HCT116 (cell line): ENCODE measurements around the gene QRICH1. TPM values are rescaled to one million over a fixed set of nuclear protein-coding genes. Genes with fewer than 3 reads are reported as not detected.
A peak's percentile ranks its signal among the peaks of the same experiment; 100 is the strongest.

Experiments
- ATAC-seq: fragments of 200-7000 bp; cut with Tn5 transposase; 2 replicates; pipeline ENCODE4 v1.9.1; 2020; ENCODE audit warnings: mild to moderate bottlenecking, moderate library complexity
- BruUV-seq: library from RNA; stranded (reverse); fragments of 400-500 nt; replicated peaks from 2 replicates; lab custom pipeline; 2021; lab: Mats Ljungman, UMichigan
- CTCF ChIA-PET: fragments of 300-600 bp; sonication (Branson Sonifier 250); formaldehyde crosslinking; loops from one replicate; lab custom pipeline; 2021; ENCODE audit warnings: antibody characterized with exemption; lab: Charles Lee
- POLR2A ChIA-PET: fragments of 300-600, 350-600 bp; sonication (Branson Sonifier 250); formaldehyde crosslinking; loops from one replicate; lab custom pipeline; 2021; ENCODE audit warnings: antibody characterized with exemption; lab: Charles Lee
- RAD21 ChIA-PET, 2 experiments: fragments of 300-600 bp; sonication (Branson Sonifier 250); formaldehyde crosslinking; loops; one replicate each; lab custom pipeline; 2023; ENCODE audit warnings: low total read pairs in 2 of 2; ENCODE audit not compliant: uncharacterized antibody in 2 of 2, unreplicated experiment in 2 of 2, low non-redundant PET in 1 of 2; lab: Charles Lee
- DNase-seq: peaks from one replicate; pipeline ENCODE4 v3.0.0-alpha.2; 2010; ENCODE audit warnings: low read depth, low spot score
- H2AFZ ChIP-seq: fragments of 200-600 bp; shearing (Covaris generic), sonication (generic); 2 replicates; pipeline ENCODE4 v1.6.1; 2017; ENCODE audit warnings: low read depth, mixed run types, mixed read lengths, antibody characterized with exemption, low read length; ENCODE audit not compliant: poor library complexity, severe bottlenecking
- H3K27ac ChIP-seq: 2 replicates; pipeline ENCODE4 v1.5.1; 2012; ENCODE audit warnings: low read depth, low read length
- H3K27me3 ChIP-seq: fragments of 200-600 bp; sonication (generic); 2 replicates; pipeline ENCODE4 v1.6.1; 2016; ENCODE audit warnings: mixed run types, low read length, mixed read lengths; ENCODE audit not compliant: insufficient read depth
- H3K36me3 ChIP-seq, 2 experiments: fragments of 200-500 bp in 1 of 2; fragments of 200-600 bp in 1 of 2; sonication (Bioruptor generic) in 1 of 2; sonication (generic) in 1 of 2; 2 replicates each; pipeline versions ENCODE4 v1.5.1 to v1.6.1; 2014 to 2016; ENCODE audit warnings: low read length in 2 of 2, inconsistent platforms in 1 of 2, mixed read lengths in 1 of 2, mixed run types in 1 of 2; ENCODE audit not compliant: insufficient read depth in 2 of 2, control insufficient read depth in 1 of 2
- H3K4me1 ChIP-seq, 2 experiments: fragments of 200-600 bp in 1 of 2; sonication (generic) in 1 of 2; 2 replicates each; pipeline versions ENCODE4 v1.5.1 to v1.6.1; 2012 to 2017; ENCODE audit warnings: low read length in 2 of 2, inconsistent platforms in 1 of 2, mild to moderate bottlenecking in 1 of 2, mixed read lengths in 1 of 2, mixed run types in 1 of 2, moderate library complexity in 1 of 2; ENCODE audit not compliant: insufficient read depth in 2 of 2, control insufficient read depth in 1 of 2
- H3K4me2 ChIP-seq: fragments of 200-600 bp; sonication (generic); 2 replicates; pipeline ENCODE4 v1.6.1; 2017; ENCODE audit warnings: mixed run types, low read length, mixed read lengths
- H3K4me3 ChIP-seq, 2 experiments: fragments of 200-600 bp in 1 of 2; sonication (generic) in 1 of 2; replicated peaks in 1 of 2; 2 replicates each; pipeline ENCODE4 v1.5.1; 2011 to 2016; ENCODE audit warnings: low read length in 2 of 2, control low read depth in 1 of 2, low read depth in 1 of 2, mild to moderate bottlenecking in 1 of 2, mixed read lengths in 1 of 2, mixed run types in 1 of 2
- H3K79me2 ChIP-seq: fragments of 200-600 bp; sonication (generic); 2 replicates; pipeline ENCODE4 v1.6.1; 2017; ENCODE audit warnings: mild to moderate bottlenecking, mixed run types, low read length, moderate library complexity, mixed read lengths; ENCODE audit not compliant: insufficient read depth
- H3K9ac ChIP-seq: fragments of 200-600 bp; sonication (generic); 2 replicates; pipeline ENCODE4 v1.6.1; 2016; ENCODE audit warnings: low read length, mixed read lengths
- H3K9me2 ChIP-seq: fragments of 200-600 bp; sonication (generic), shearing (Covaris generic); 2 replicates; pipeline ENCODE4 v1.6.1; 2017; ENCODE audit warnings: mixed run types, mild to moderate bottlenecking, moderate library complexity; ENCODE audit not compliant: insufficient read depth
- H3K9me3 ChIP-seq, 2 experiments: fragments of 200-500 bp in 1 of 2; fragments of 200-600 bp in 1 of 2; sonication (Bioruptor generic) in 1 of 2; sonication (generic) in 1 of 2; 2 replicates each; pipeline ENCODE4 v1.6.1; 2014 to 2017; ENCODE audit warnings: low read length in 2 of 2, mixed read lengths in 2 of 2, inconsistent platforms in 1 of 2, low read depth in 1 of 2, mild to moderate bottlenecking in 1 of 2, mixed run types in 1 of 2, moderate library complexity in 1 of 2; ENCODE audit not compliant: control insufficient read depth in 1 of 2, insufficient read depth in 1 of 2
- H4K20me1 ChIP-seq: fragments of 200-600 bp; sonication (generic), shearing (Covaris generic); 2 replicates; pipeline ENCODE4 v1.6.1; 2017; ENCODE audit warnings: mixed run types, mild to moderate bottlenecking, moderate library complexity; ENCODE audit not compliant: insufficient read depth
- CBX3 ChIP-seq: IDR thresholded peaks from 2 replicates; pipeline ENCODE4 v1.6.1; 2012; ENCODE audit warnings: low read depth
- CEBPB ChIP-seq: IDR thresholded peaks from 2 replicates; pipeline ENCODE4 v1.6.1; 2012; ENCODE audit warnings: low read depth
- EGR1 ChIP-seq: IDR thresholded peaks from 2 replicates; pipeline ENCODE4 v1.6.1; 2012; ENCODE audit warnings: low read depth
- ELF1 ChIP-seq: IDR thresholded peaks from 2 replicates; pipeline ENCODE4 v1.6.1; 2012; ENCODE audit warnings: low read depth, borderline replicate concordance
- JUND ChIP-seq: IDR thresholded peaks from 2 replicates; pipeline ENCODE4 v1.6.1; 2012
- POLR2A ChIP-seq: IDR thresholded peaks from 2 replicates; pipeline ENCODE4 v1.7.0; 2011; ENCODE audit warnings: borderline replicate concordance; ENCODE audit not compliant: insufficient read depth, insufficient read length; ENCODE audit errors: extremely low read depth
- POLR2AphosphoS5 ChIP-seq: IDR thresholded peaks from 2 replicates; pipeline ENCODE4 v1.6.1; 2011; ENCODE audit warnings: mild to moderate bottlenecking, low read depth, low read length, moderate library complexity
- RAD21 ChIP-seq: IDR thresholded peaks from 2 replicates; pipeline ENCODE4 v1.6.1; 2012; ENCODE audit warnings: low read depth, mild to moderate bottlenecking
- REST ChIP-seq: IDR thresholded peaks from 2 replicates; pipeline ENCODE4 v1.6.1; 2012; ENCODE audit warnings: low read depth
- SIN3A ChIP-seq: IDR thresholded peaks from 2 replicates; pipeline ENCODE4 v1.6.1; 2012; ENCODE audit warnings: low read depth
- SP1 ChIP-seq: IDR thresholded peaks from 2 replicates; pipeline ENCODE4 v1.6.1; 2012; ENCODE audit warnings: low read depth
- SRF ChIP-seq: IDR thresholded peaks from 2 replicates; pipeline ENCODE4 v1.6.1; 2012; ENCODE audit warnings: low read depth
- ZFX ChIP-seq: fragments of 450-650 bp; IDR thresholded peaks from 2 replicates; pipeline ENCODE4 v1.6.1; 2017
- ZNF274 ChIP-seq: fragments of 200-500 bp; sonication (Bioruptor generic); IDR thresholded peaks from 2 replicates; pipeline ENCODE4 v1.6.1; 2014; ENCODE audit warnings: mild to moderate bottlenecking, low read depth, low read length, inconsistent platforms
- intact Hi-C: fragments of 100-400 bp; cut with micrococcal nuclease; formaldehyde crosslinking; loops from 2 replicates; pipeline ENCODE4 v1.10.0; 2022
- total RNA-seq: library from RNA; stranded (reverse); gene quantifications from one replicate; pipeline ENCODE4 v1.2.1, GENCODE V29; 2021; ENCODE audit not compliant: unreplicated experiment
- TF ChIP-seq, protein P1 (sequence below): IDR thresholded peaks from 2 replicates; pipeline ENCODE4 v1.6.1; 2012
- TF ChIP-seq, protein P2 (sequence below), 3 experiments: fragments of 200-600 bp in 1 of 3; sonication (generic) in 1 of 3; IDR thresholded peaks in 2 of 3; conservative IDR thresholded peaks in 1 of 3; 2 replicates each; pipeline ENCODE4 v1.5.1; 2012 to 2017; ENCODE audit warnings: low read depth in 2 of 3, low read length in 2 of 3, antibody characterized with exemption in 1 of 3, borderline replicate concordance in 1 of 3, control low read depth in 1 of 3, mild to moderate bottlenecking in 1 of 3, mixed read lengths in 1 of 3, mixed run types in 1 of 3, moderate library complexity in 1 of 3; ENCODE audit not compliant: insufficient read depth in 1 of 3

Gene QRICH1
- total RNA-seq, 1 experiment from 2014 or later: 105 TPM

DNA sequence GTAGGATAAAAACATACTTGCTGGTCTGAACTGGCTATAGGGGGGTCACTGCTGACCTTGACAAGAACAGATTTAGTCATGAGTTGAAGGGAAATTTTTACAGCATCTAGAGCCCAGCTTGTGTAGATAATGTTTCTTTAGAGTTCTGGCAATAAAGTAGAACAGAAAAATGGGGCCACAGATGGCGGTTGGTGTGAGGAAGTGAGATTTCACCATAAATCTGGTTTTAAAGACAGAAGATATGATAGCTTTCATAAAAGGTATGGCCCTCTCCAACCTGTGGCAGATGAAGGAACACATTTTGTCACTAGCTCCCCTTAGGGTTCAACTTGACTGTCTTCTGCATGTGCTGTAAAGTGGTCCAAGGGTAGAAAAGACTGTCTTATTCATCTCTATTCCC, 40.3 kb downstream of the QRICH1 start:
- Histone ChIP-seq H3K9me3 (no peaks in the 10 kb centered on the region), H3K9ac (no peak overlapping the region), H3K27ac (no peak overlapping the region), H3K9me2 (no peaks in the 10 kb centered on the region), H3K4me2 (no peak overlapping the region), H3K4me1 (no peaks in the 10 kb centered on the region), H3K4me3 (no peak overlapping the region), H3K36me3 (peaks cover 33 to 39% of the 10 kb centered on the region in 2 experiments; a peak in 3 of 4 replicates), H4K20me1 (no peaks in the 10 kb centered on the region), H3K27me3 (no peaks in the 10 kb centered on the region), H2AFZ (no peak overlapping the region), H3K79me2 (peaks cover 56% of the 10 kb centered on the region)
- RAD21 ChIA-PET: no interaction called here
- POLR2A ChIA-PET: interaction anchor here (0.7 kb wide), 1 partner anchor 25 kb away, joined by 3 read pairs; no protein-coding TSS in a partner anchor
- CTCF ChIA-PET: no interaction called here
- ATAC-seq: no peak
- intact Hi-C loops: no loop called here
- TF ChIP-seq POLR2AphosphoS5 (no peak), SP1 (no peak), SRF (no peak), CBX3 (no peak), CEBPB (no peak), RAD21 (no peak), POLR2A (no peak)
- TF ChIP-seq, protein P1, sequence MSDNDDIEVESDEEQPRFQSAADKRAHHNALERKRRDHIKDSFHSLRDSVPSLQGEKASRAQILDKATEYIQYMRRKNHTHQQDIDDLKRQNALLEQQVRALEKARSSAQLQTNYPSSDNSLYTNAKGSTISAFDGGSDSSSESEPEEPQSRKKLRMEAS: no peak
- DNase-seq: no peak
- BruUV-seq: TSS peak; percentile 38

GRCh38 chr3:49035281-49035680, 58.6 kb downstream of the QRICH1 start:
- H3K36me3 ChIP-seq: peaks cover 27 to 37% of the 10 kb centered on the region in 2 experiments
- H3K4me1 ChIP-seq: no peaks in the 10 kb centered on the region; a peak in 1 of 4 replicates
- RAD21 ChIA-PET: no interaction called here
- H2AFZ ChIP-seq: no peak overlapping the region
- no peak overlapping the region for H3K4me2 ChIP-seq
- ATAC-seq (no peak), DNase-seq (no peak)
- POLR2A ChIA-PET: no interaction called here
- intact Hi-C loops: no loop called here
- no peak overlapping the region for H3K27ac ChIP-seq
- H3K4me3 ChIP-seq: no peak overlapping the region
- peaks cover 13% of the 10 kb centered on the region for H3K79me2 ChIP-seq
- BruUV-seq: no TSS peak
- CTCF ChIA-PET: no interaction called here
- H3K9ac ChIP-seq: no peak overlapping the region
- H3K9me3 ChIP-seq: no peaks in the 10 kb centered on the region
- no peaks in the 10 kb centered on the region for H4K20me1 ChIP-seq
- no peaks in the 10 kb centered on the region for H3K9me2 ChIP-seq
- H3K27me3 ChIP-seq: no peaks in the 10 kb centered on the region
- TF ChIP-seq CEBPB: no peak
- TF ChIP-seq, protein P2, sequence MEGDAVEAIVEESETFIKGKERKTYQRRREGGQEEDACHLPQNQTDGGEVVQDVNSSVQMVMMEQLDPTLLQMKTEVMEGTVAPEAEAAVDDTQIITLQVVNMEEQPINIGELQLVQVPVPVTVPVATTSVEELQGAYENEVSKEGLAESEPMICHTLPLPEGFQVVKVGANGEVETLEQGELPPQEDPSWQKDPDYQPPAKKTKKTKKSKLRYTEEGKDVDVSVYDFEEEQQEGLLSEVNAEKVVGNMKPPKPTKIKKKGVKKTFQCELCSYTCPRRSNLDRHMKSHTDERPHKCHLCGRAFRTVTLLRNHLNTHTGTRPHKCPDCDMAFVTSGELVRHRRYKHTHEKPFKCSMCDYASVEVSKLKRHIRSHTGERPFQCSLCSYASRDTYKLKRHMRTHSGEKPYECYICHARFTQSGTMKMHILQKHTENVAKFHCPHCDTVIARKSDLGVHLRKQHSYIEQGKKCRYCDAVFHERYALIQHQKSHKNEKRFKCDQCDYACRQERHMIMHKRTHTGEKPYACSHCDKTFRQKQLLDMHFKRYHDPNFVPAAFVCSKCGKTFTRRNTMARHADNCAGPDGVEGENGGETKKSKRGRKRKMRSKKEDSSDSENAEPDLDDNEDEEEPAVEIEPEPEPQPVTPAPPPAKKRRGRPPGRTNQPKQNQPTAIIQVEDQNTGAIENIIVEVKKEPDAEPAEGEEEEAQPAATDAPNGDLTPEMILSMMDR (IDR thresholded peaks at IDR 0.05 in 2 of 3, conservative IDR thresholded peaks at IDR 0.05 in 1 of 3; ENCODE audit: borderline replicate concordance in 1 of 3, insufficient read depth in 1 of 3, low read depth in 2 of 3, low read length in 2 of 3): no peak
- TF ChIP-seq SRF: no peak
- TF ChIP-seq SIN3A: no peak
- TF ChIP-seq POLR2AphosphoS5: no peak
- no peak for TF ChIP-seq ZNF274
- TF ChIP-seq JUND: no peak
- TF ChIP-seq ELF1: no peak
- TF ChIP-seq REST: no peak
- no peak for TF ChIP-seq ZFX
- TF ChIP-seq POLR2A: no peak
- no peak for TF ChIP-seq EGR1
